Measurements from ENCODE around the gene CEP112.

GRCh38 chr17:65811043-65811442 lies 380.9 kb downstream of the CEP112 start:
- TF ChIP-seq POLR2A (IDR thresholded peaks at IDR 0.05; ENCODE audit: low read depth, low read length) (no peak), POLR2AphosphoS5 (IDR thresholded peaks at IDR 0.05; ENCODE audit: low read depth, low read length) (no peak), TAF1 (IDR thresholded peaks at IDR 0.05; ENCODE audit: low read depth, low read length) (no peak)

All from GM12891 (cell line).